ENCODE measurements around the gene C22orf31. TPM values are rescaled to one million over a fixed set of nuclear protein-coding genes. Genes with fewer than 3 reads are reported as not detected.

Gene C22orf31
- polyA plus RNA-seq, 12 donors, result 1.2 to 3.6 (median 2.0) TPM; not detected in 2

GRCh38 chr22:29029202-29030000 is 32.2 kb downstream of the C22orf31 start:
- DNase-seq, result no peak

- no peak for DNase-seq
Observed at GRCh38 chr22:29028468-29028867, 33.2 kb downstream of the C22orf31 start.

GRCh38 chr22:29026579-29026978 is 35.1 kb downstream of the C22orf31 start:
- no peak for DNase-seq

GRCh38 chr22:29023172-29023796 is 38.3 kb downstream of the C22orf31 start:
- DNase-seq, result no peak

- no peak for DNase-seq
Observed at GRCh38 chr22:29022101-29022817, 39.4 kb downstream of the C22orf31 start.

GRCh38 chr22:29018293-29019189 is 43.1 kb downstream of the C22orf31 start:
- no peak for DNase-seq

GRCh38 chr22:29016067-29016938 is 45.3 kb downstream of the C22orf31 start:
- DNase-seq, result no peak

- DNase-seq, result no peak
Observed at GRCh38 chr22:29014773-29015172, 46.9 kb downstream of the C22orf31 start.

- DNase-seq, result no peak
Observed at GRCh38 chr22:29014293-29014692, 47.3 kb downstream of the C22orf31 start.

GRCh38 chr22:29012952-29013351 is 48.7 kb downstream of the C22orf31 start:
- DNase-seq, result no peak

- no peak for DNase-seq
Observed at GRCh38 chr22:29012101-29012433, 49.6 kb downstream of the C22orf31 start.

GRCh38 chr22:29011240-29012100 is 50.2 kb downstream of the C22orf31 start:
- no peak for DNase-seq

GRCh38 chr22:29009148-29009547 is 52.5 kb downstream of the C22orf31 start:
- DNase-seq, result no peak

Other genes starting within 250 kb of the C22orf31 start
- gene ZNRF3, start 178.3 kb downstream of the C22orf31 start, polyA plus RNA-seq (ENCODE audit: insufficient read length in 12 of 12), result 10 to 100 TPM in 7 of 12 donors, 1 to 10 TPM in 4, not detected in 1; 7.3 to 15.6 (median 10.5) TPM
- 100 to 1,000 TPM in 2 of 12 donors, 10 to 100 TPM in 9, not detected in 1; 65.7 to 117 (median 83.6) TPM for gene KREMEN1, start 11.2 kb upstream of the C22orf31 start, polyA plus RNA-seq (ENCODE audit: insufficient read length in 12 of 12)
- 10 to 100 TPM in 3 of 12 donors, 1 to 10 TPM in 8, not detected in 1; 4.9 to 18.2 (median 6.6) TPM for gene EMID1, start 144.1 kb upstream of the C22orf31 start, polyA plus RNA-seq (ENCODE audit: insufficient read length in 12 of 12)
- gene RHBDD3, start 206.2 kb upstream of the C22orf31 start, polyA plus RNA-seq (ENCODE audit: insufficient read length in 12 of 12), result 10 to 100 TPM in 11 of 12 donors, not detected in 1; 17.8 to 55.0 (median 20.3) TPM
- gene EWSR1, start 206.4 kb upstream of the C22orf31 start, polyA plus RNA-seq (ENCODE audit: insufficient read length in 12 of 12), result 100 to 1,000 TPM in 11 of 12 donors, not detected in 1; 138 to 365 (median 171) TPM
- 10 to 100 TPM in 6 of 12 donors, 1 to 10 TPM in 5, not detected in 1; 6.4 to 21.8 (median 10.4) TPM for gene GAS2L1, start 244.8 kb upstream of the C22orf31 start, polyA plus RNA-seq (ENCODE audit: insufficient read length in 12 of 12)